ENCODE measurements around the gene SEC31A.
"Not testable (repeated sequence)": the region's sequence is repeated elsewhere in the genome, so short reads cannot be mapped to it uniquely, and the experiment has no call there.

Gene SEC31A

DNA sequence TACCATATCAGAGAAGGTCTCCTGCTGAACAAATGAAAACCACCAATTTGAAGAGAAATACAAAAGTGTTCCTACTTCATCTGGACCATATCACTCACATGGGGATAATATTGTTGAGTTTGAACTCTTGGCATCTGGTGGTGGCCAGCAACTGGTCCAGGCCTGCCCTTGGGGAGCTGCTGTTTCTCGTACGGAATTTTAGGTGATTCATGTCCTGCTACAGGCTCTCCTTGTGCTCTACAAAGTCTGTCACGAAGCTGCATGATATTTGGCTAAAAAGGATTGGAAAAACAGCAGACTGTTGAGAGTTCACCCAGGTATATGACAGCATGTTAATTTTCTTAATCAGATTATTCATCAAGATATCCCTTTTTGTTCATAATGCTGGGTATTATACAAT, 42.2 kb downstream of the SEC31A start:
- no peak for DNase-seq
- intact Hi-C loops (cut with DNase I): no loop called here

DNA sequence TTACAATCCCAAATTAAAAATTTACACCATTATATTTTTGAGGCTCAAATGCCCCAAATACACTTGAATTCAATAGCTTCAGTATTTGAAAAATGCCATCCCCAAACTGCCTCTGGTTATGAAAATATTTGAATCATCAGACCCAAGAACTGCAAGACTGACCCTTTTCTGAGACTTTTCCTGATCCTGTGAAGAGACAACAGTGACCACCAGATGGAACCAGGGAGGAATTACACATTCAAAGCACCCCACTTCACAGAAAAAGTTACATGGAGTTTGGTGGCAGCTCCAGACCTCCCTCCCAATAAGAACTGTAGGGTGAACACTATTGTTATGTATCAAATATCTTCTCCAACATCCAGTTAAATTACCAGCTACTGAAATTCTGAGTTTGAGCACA, 48.4 kb downstream of the SEC31A start:
- intact Hi-C loops (cut with DNase I): no loop called here
- DNase-seq: no peak

DNA sequence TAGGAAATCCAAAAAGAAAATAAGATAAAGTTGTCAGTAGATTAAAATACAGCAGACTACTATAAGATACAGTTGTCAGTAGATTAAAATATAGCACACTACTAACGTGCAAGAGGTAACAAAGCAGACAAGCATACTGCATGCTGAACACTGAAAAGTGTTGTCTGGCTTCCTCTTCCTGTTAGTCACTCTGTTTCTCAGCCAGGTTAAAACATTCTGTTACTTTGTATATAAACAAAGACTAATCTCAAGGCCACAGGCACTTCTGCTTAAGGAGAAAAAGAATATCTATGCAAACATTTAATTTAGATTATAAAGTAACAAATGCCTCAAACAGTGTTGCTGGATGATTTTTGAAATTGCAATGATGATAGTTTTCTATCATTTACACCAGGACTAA, 51.3 kb downstream of the SEC31A start:
- intact Hi-C loops (cut with DNase I): no loop called here

DNA sequence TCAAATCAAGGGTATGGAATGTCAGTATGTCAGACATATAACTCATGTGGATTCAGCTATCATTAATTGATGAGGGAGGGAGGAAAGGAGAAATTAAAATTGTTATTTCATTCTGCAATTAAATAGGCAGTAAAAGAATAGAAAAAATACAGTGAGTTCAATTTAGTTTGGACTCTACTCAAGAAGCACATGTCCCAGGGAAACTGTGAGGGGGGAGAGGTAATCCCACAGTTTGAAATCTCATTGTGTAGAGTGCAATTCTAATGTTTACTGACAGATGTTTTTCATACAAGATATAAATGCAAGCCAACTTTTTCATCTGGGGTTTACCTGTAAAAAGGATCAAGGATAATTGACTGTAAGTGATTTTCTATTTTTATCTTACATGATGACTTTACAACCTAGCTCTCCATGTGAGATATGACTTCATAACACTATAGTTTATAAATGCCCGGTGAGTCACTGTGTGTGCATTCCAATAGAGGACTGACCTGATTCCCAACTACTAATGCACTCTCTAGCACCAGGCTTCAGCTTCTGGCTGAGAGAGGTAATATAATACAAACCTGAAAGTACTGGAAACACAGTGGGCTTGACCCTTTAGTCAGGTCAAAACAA, 57.1 kb downstream of the SEC31A start:
- no peak for DNase-seq
- intact Hi-C loops (cut with DNase I): no loop called here

More for the DNA sequence above, 51.3 kb downstream of the SEC31A start:
- no peak for DNase-seq

DNA sequence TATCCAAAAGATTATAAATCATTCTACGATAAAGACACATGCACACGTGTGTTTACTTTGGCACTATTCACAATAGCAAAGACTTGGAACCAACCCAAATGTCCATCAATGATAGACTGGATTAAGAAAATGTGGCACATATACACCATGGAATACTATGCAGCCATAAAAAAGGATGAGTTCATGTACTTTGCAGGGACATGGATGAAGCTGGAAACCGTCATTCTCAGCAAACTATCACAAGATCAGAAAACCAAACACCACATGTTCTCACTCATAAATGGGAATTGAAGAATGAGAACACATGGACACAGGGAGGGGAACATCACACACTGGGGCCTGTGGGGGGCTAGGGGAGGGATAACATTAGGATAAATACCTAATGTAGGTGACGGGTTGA, 57.9 kb downstream of the SEC31A start:
- intact Hi-C loops (cut with DNase I); DNase-seq: not testable (repeated sequence)

DNA sequence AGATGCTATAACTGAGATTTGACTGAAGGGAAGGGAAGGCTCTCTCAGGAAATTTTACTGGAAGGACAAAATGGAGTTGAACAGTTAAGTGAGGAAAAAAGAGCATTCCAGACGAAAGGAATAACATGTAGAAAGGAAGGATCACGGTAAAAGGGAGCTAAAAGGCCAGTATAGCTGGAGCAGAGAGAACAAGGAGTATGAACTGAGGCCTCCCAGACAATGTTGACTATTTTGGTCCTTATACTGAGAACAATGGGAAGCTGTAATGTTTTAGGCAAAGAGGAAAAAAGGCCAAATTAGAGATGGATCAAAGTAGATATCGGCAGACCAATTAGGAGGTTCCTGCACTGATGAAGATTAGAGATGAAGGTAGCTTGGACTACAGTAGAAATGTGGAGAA, 65.5 kb downstream of the SEC31A start:
- DNase-seq: no peak
- intact Hi-C loops (cut with DNase I): no loop called here

DNA sequence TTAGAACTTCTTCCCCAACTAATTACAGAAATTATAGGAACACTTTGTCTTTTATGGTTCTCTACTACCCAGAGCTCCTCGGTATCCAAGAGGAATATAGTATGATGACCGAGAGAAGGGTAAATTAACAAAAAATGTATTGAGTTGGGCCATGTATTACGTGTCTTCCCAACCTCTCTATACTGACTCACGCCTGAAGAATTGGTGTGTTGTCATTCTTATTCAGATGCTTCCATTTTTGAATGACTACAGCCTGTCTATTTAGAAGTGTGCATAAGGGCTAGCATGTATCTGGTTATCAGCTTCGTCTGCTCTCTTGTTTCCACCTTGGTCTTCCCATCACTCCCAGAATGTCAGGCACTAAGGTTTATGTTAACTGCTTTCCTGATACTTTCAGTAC, 67.9 kb downstream of the SEC31A start:
- intact Hi-C loops (cut with DNase I): no loop called here

DNA sequence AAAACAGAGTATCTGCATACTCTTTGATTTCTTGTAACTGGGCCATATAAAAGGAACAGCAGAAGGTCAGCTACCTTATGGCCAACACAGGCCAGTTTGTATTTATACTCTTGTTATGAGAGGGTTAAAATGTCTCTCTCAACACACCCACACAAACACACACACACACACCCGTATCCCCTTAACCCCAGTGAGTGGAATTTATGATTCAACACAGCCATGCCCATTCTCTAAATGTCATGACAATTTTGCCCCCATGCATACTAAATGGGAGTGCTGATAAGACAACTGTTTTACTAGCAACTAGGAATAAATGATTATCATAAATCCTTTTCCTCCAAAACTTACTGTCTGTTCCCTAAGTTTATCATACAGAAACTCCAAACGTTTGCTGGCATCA, 70.3 kb downstream of the SEC31A start:
- intact Hi-C loops (cut with DNase I): no loop called here

More for the DNA sequence above, 67.9 kb downstream of the SEC31A start:
- DNase-seq: no peak

DNA sequence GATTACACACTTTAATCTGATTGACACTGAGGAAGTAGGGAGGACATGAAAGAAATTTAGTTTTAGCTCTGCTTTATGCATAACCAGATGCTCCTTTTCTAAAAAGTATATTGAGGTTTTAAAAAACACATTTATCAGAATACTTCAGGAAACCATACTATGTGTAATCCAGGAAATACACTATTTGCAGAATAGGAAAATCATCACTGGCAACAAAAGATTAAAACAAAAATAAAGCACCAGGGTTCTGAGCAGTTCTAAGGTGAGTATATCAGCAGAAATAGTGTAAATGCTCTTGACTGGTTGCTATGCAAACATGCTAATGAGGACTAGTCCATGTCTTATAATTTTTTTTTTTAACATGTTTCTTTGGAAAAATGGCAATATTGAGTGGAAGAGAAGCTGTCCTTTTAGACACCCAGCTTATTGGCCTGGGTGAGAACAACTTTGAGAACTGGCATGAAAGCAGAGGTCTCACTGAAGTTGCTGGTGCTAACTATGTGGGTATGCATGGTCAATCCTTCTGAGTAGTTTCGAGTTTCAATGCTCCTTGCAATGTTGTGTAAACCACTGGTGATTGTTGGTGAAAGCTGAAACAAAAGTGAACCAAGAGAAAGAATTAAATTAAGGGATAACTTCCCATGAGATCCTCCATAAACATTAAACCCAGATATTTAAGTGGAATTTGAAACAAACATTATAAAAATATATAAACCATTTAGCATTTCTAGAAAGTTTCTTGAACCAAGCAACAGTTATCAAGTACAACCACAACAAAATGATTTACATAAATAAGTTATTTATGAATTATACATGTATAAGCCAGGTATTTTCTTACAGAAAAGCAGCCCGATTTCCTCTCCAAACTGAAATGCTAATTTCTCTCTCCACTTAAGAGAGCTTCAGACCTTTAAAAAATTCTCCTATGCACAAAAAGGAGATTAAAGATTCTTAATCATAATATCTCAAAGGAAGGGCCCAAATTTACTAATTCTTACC, 72.0 kb downstream of the SEC31A start:
- DNase-seq: no peak
- intact Hi-C loops (cut with DNase I): no loop called here

More for the DNA sequence above, 70.3 kb downstream of the SEC31A start:
- no peak for DNase-seq

DNA sequence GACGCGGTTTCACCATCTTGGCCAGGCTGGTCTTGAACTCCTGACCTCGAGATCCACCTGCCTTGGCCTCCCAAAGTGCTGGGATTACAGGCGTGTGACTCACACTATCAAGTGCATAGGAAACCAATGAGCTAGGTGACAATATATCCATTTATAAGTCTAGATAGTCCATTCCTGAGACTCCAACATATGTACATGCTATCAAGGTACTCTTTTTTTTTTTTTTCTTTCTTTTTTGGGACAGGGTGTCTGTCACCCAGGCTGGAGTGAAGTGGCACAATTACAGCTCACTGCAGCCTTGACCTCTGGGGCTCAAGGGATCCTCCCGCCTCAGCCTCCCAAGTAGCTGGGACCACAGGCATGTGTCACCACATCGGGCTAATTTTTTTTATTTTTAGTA, 74.1 kb downstream of the SEC31A start:
- intact Hi-C loops (cut with DNase I); DNase-seq: not testable (repeated sequence)

DNA sequence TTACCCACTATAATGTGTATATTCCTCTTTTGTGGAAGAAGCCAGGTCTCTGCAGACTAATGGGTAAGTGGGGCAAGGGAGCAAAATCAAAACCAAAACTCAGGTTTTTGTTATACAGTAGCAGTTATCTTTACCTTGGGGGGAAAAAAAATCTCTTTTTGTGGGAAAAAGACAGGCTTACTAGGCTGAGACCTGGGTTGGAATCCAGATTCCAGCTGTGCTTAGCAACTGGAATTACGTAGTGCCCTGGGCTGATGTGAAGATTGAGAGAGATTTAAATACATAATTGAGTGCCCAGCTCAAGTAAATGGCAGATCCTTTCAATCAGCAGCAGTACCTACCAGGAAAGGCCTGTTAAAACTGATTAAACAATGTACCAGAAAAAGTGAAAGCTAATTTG, 76.9 kb downstream of the SEC31A start:
- intact Hi-C loops (cut with DNase I): no loop called here

DNA sequence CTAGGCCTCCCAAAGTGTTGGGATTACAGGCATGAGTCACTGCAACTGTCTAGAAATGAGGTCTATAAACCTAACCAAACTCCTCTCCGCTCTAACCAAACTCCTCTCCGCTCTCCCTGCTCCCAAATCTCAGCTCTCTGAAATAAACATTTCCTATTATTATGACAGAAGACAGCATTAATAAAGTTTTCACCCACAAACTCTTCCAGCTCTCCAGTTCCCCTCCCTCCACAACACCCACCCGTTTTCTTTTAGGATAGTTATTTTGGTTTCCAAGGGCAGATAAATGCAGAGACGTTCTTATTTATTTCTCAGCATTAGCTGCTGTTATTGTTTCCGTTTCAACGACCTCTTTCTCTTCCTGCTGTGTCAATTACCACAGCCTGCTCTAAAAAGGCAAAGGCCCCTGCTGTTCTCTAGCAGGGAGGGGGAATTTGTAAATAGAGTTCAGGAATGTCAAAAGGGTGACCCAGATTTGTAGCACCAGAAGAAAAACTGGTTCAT, 79.1 kb downstream of the SEC31A start:
- intact Hi-C loops (cut with DNase I): no loop called here
- no peak for DNase-seq

More for the DNA sequence above, 76.9 kb downstream of the SEC31A start:
- DNase-seq: no peak

DNA sequence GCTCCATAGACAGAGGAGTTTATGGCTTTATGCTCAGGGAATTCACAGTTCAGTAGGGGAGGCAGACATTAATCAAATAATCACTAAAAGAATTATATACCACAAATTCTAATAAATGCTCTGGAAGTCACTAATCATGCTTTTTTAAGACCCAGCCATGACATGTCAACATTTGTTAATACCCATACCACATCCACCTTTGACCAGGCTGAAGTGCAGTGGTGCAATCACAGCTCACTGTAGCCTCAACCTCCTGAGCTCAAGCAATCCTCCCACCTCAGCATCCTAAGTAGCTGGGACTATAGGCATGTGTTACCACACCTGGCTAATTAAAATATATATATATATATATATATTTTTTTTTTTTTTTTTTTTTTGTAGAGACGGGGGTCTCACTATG, 79.6 kb downstream of the SEC31A start:
- intact Hi-C loops (cut with DNase I): no loop called here
- DNase-seq: no peak

DNA sequence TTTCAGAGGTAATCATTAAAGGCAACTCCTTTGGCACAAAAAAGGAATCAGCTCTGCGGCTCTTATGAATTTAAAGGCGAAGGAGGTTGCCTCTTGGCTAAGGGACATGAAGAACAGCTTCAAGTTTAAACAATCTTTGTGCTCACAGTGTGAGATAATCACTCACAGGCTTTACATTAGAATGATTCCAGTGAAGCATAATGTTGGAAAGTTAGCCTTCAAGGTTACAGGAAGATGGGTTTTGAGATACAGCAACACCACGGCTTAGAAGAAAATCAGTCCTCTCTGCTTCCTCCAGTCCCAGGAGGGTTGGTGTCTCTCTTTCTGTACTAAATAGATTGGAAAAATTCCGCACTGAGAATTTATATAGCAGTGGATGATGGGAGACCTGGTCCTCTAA, 80.8 kb downstream of the SEC31A start:
- DNase-seq: no peak
- intact Hi-C loops (cut with DNase I): no loop called here

DNA sequence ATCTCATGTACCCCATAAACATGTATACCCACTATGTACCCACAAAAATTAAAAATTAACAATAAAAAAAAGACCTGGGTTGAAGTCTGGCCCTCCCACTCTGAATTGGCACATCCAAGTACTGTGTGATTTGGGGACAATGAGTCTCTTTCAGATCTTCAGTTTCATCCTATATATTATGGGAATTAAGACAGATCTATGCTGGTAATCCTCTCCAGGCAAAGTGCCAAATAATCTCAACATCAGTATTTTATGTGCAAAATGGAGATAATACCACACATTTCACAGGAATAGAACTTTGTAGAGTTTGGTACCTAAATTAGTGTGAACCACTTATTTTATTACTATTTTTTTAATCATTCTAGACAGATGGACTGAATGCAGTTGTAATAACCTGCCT, 81.3 kb downstream of the SEC31A start:
- DNase-seq: no peak
- intact Hi-C loops (cut with DNase I): no loop called here

DNA sequence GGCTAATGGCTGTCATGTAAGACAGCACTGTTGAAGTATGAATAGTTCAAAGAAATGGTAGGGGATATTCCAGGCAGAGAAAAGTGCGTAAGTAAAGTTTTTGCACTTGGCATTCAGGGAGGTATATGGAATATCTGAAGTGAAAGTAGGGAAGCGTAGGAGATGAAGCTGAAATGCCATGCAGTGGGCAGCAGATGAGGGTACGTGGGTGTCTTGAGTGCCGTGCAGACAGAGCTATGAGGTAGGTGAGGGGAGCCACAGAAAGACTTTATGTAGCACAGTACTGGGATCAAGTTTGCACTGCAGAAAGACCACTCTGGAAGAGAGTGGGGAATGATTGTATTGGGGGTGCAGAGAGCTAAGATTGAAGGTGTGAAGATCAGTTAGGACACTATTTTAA, 87.2 kb downstream of the SEC31A start:
- intact Hi-C loops (cut with DNase I): loop anchor here (5.0 kb wide), 1 partner anchor 341 kb away; no protein-coding TSS in a partner anchor
- no peak for DNase-seq

DNA sequence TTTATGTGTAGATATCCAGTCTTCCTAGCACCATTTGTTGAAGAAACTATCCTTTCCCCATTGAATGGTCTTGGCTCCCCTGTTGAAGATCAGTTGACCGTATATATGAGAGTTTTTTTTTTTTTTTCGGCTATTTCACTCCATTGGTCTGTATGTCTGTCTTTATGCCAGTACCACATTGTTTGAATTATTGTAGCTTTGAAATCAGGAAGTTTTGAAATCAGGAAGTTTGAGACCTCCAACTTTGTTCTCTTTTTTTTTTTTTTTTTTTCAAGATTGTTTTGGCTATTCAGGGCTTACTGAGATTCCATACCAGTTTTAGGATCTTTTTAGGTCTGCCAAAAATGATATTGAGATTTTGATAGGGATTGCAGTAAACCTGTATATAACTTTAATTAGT, 88.0 kb downstream of the SEC31A start:
- intact Hi-C loops (cut with DNase I): loop anchor here (5.0 kb wide), 1 partner anchor 341 kb away; no protein-coding TSS in a partner anchor
- no peak for DNase-seq

DNA sequence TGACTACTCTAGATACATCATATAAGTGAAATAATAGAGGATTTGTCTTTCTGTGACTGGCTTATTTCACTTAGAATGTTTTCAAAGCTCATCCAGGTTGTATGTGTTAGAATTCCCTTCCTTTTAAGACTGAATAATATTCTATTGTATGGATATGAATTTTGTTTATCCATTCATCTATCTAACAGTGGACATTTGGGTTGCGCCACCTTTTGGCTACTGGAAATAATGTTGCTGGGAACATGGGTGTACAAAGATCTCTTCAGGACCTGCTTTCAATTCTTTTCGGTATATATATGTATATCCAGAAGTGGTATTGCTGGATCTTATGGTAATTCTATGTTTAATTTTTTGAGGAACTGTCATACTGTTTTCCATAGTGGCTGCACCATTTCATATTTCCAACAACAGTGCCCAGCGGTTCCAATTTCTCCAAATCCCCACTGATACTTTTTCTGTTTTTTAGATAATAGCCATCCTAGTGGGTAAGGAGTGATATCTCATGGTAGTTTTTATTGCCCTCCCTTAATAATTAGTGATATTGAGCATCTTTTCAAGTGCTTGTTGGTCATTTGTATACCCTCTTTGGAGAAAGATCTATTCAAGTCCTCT, 88.9 kb downstream of the SEC31A start:
- intact Hi-C loops (cut with DNase I): loop anchor here (5.0 kb wide), 1 partner anchor 340 kb away; no protein-coding TSS in a partner anchor

DNA sequence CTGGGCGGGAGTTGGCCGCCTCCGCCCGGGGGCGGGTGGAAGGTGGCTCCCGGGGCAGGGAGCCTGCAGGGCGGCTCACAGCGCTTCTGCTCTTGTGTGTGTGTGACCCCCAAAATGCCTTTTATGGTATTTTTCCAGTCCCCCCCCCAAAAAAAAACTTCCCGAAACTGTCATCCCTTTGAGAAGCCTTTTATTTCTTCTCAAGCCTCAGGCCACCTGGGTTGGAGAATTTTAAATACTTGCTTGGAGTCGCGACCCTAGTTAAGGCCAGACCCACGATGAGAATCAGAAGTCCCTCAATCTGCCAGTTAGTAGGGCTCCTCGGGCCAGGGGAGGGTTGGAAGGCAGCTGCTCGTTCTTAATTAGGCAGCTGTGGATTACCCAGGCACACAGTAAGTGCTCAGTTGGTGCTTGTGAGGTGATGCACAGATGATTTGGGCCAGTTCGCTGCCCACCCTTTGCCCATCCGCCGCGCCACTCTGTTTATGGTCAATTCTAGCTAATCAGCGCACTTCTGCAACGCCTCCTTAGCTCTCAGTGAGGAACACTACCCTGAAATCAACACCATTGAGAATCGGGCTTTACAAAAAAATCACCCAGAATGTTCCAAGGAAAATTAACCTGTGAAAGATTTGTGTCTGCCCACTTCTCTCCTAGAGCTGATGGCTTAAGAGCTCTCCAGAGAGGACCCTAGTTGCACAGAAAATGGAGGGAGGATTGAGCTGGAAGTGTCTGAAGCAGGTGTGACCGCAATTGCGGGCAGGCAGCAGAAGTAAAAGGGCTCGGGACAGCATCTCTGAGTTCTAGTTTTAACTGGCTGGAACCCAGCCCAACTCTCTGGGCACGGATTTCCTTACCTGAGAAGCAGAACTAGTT, 91.7 kb downstream of the SEC31A start:
- DNase-seq: no peak
- intact Hi-C loops (cut with DNase I): loop anchor here (5.0 kb wide), 1 partner anchor 57 kb away; no protein-coding TSS in a partner anchor

More for the DNA sequence above, 88.9 kb downstream of the SEC31A start:
- peak in 1 of 10 donors; percentile 46 for DNase-seq
